ENCODE results near the gene USP47.

GRCh38 chr11:12007230-12007593 lies 165.4 kb downstream of the USP47 start:
- TF ChIP-seq ZFX (IDR thresholded peaks at IDR 0.05) (no peak), CTCF (conservative IDR thresholded peaks at IDR 0.05) (no peak)
